ENCODE measurements around the gene FKBP6.
"Not testable (repeated sequence)": the region's sequence is repeated elsewhere in the genome, so short reads cannot be mapped to it uniquely, and the experiment has no call there.

The FKBP6 gene

GRCh38 chr7:73324081-73324845 is 3.7 kb upstream of the FKBP6 start:
- peak; percentile 66 for DNase-seq

GRCh38 chr7:73325424-73325823 is 2.5 kb upstream of the FKBP6 start:
- not testable (repeated sequence) for DNase-seq

- not testable (repeated sequence) for DNase-seq
Observed at GRCh38 chr7:73327449-73327848, 512 bp upstream of the FKBP6 start.

- DNase-seq, result no peak
Observed at GRCh38 chr7:73328696-73329095, 735 bp downstream of the FKBP6 start.

- no peak for DNase-seq
Observed at GRCh38 chr7:73329861-73330581, 2.1 kb downstream of the FKBP6 start.

GRCh38 chr7:73330772-73331171 is 2.8 kb downstream of the FKBP6 start:
- no peak for DNase-seq

GRCh38 chr7:73332447-73332846 is 4.5 kb downstream of the FKBP6 start:
- DNase-seq, result no peak

GRCh38 chr7:73338321-73338720 is 10.4 kb downstream of the FKBP6 start:
- no peak for DNase-seq

GRCh38 chr7:73340514-73340913 is 12.6 kb downstream of the FKBP6 start:
- DNase-seq, result no peak

- DNase-seq, result no peak
Observed at GRCh38 chr7:73341877-73342276, 13.9 kb downstream of the FKBP6 start.

GRCh38 chr7:73342645-73343044 is 14.7 kb downstream of the FKBP6 start:
- DNase-seq, result peak; percentile 39

- DNase-seq, result no peak
Observed at GRCh38 chr7:73343671-73344380, 15.9 kb downstream of the FKBP6 start.

GRCh38 chr7:73345538-73345937 is 17.6 kb downstream of the FKBP6 start:
- DNase-seq, result no peak

- DNase-seq, result no peak
Observed at GRCh38 chr7:73345951-73346350, 18.0 kb downstream of the FKBP6 start.

- DNase-seq, result no peak
Observed at GRCh38 chr7:73349763-73350162, 21.8 kb downstream of the FKBP6 start.

GRCh38 chr7:73350306-73351068 is 22.5 kb downstream of the FKBP6 start:
- DNase-seq, result no peak

- no peak for DNase-seq
Observed at GRCh38 chr7:73351447-73352167, 23.6 kb downstream of the FKBP6 start.

- no peak for DNase-seq
Observed at GRCh38 chr7:73352784-73353183, 24.8 kb downstream of the FKBP6 start.

- DNase-seq, result no peak
Observed at GRCh38 chr7:73353243-73353642, 25.3 kb downstream of the FKBP6 start.

- DNase-seq, result no peak
Observed at GRCh38 chr7:73354196-73354595, 26.2 kb downstream of the FKBP6 start.

- DNase-seq, result no peak
Observed at GRCh38 chr7:73354821-73355220, 26.9 kb downstream of the FKBP6 start.

- no peak for DNase-seq
Observed at GRCh38 chr7:73356159-73356558, 28.2 kb downstream of the FKBP6 start.

Measured in NCI-H1694 treated with DMSO at 0.1 percent for 48 hours (cell line).